Heart left ventricle (tissue), 16 donors: ENCODE measurements around the gene CHN2. TPM values are rescaled to one million over a fixed set of nuclear protein-coding genes. Genes with fewer than 3 reads are reported as not detected.

Experiments used
- ATAC-seq, 4 donors: fragments of 200-7000 bp; cut with Tn5 transposase; one replicate each; pipeline ENCODE4 v1.9.1; 2020 to 2022; ENCODE audit warnings: moderate library complexity in 4 of 4, mild to moderate bottlenecking in 3 of 4, moderate number of reproducible peaks in 1 of 4
- DNase-seq, 5 donors: peaks; one replicate each; pipeline ENCODE4 v3.0.0-alpha.2; 2020
- H3K27ac ChIP-seq, 12 donors: fragments of 200-600 bp; sonication (generic) in 4 of 12; one replicate each; pipeline versions ENCODE4 v1.5.0 to v1.8.0; 2016 to 2022; ENCODE audit warnings: mild to moderate bottlenecking in 2 of 12
- H3K27me3 ChIP-seq, 9 donors: fragments of 200-600 bp; sonication (generic) in 2 of 9; one replicate each; pipeline versions ENCODE4 v1.5.1 to v1.8.0; 2016 to 2022; ENCODE audit warnings: mild to moderate bottlenecking in 3 of 9
- H3K36me3 ChIP-seq, 9 donors: fragments of 200-600 bp; sonication (generic) in 2 of 9; one replicate each; pipeline versions ENCODE4 v1.5.0 to v1.8.0; 2018 to 2022; ENCODE audit warnings: mild to moderate bottlenecking in 2 of 9
- H3K4me1 ChIP-seq, 12 donors: fragments of 200-600 bp; sonication (generic) in 4 of 12; one replicate each; pipeline versions ENCODE4 v1.5.0 to v1.8.0; 2016 to 2022; ENCODE audit warnings: mild to moderate bottlenecking in 3 of 12
- H3K4me3 ChIP-seq, 12 donors: fragments of 200-600 bp; sonication (generic) in 4 of 12; one replicate each; pipeline versions ENCODE4 v1.5.0 to v1.8.0; 2017 to 2022; ENCODE audit warnings: mild to moderate bottlenecking in 9 of 12, moderate library complexity in 4 of 12
- H3K9me3 ChIP-seq, 12 donors: fragments of 200-600 bp; sonication (generic) in 4 of 12; one replicate each; pipeline versions ENCODE4 v1.5.0 to v1.8.0; 2016 to 2022; ENCODE audit warnings: mild to moderate bottlenecking in 1 of 12
- CTCF ChIP-seq, 12 donors: fragments of 200-600 bp; sonication (generic) in 4 of 12; IDR thresholded peaks; one replicate each; pipeline versions ENCODE4 v1.5.0 to v1.8.0; 2018 to 2022; ENCODE audit warnings: antibody characterized with exemption in 12 of 12, mild to moderate bottlenecking in 5 of 12
- POLR2A ChIP-seq, 2 donors: fragments of 450-650 bp; IDR thresholded peaks; one replicate each; pipeline ENCODE4 v1.6.1; 2017; ENCODE audit warnings: antibody characterized with exemption in 2 of 2, mild to moderate bottlenecking in 2 of 2, moderate library complexity in 2 of 2
- WGBS, 4 donors: extraction: QIAGEN DNeasy Blood & Tissue Kit in 2 of 4; methylation state at CpG; one replicate each; pipeline versions ENCODE4 v1.1.5 to v1.1.7; 2013 to 2018; 5-methylcytosine and 5-hydroxymethylcytosine counted together
- intact Hi-C, 10 donors: fragments of 100-400 bp; cut with DNase I; formaldehyde crosslinking; loops; one replicate each; pipeline versions ENCODE4 v1.11.1 to v1.14.2; 2022
- polyA plus RNA-seq, 2 donors: library from polyadenylated mRNA; stranded (reverse); fragments of 200-250 nt; gene quantifications; one replicate each; pipeline ENCODE4 v1.2.3, GENCODE V29; 2013
- total RNA-seq, 9 donors: library from RNA; depleted of rRNA in 2 of 9; stranded (reverse); fragments of >200 nt in 2 of 9; fragmentation: NEBNext Ultra II Directional in 3 of 9; extraction: Animal tissue kit (Norgen Biotek cat#: 25700) in 3 of 9; gene quantifications; one replicate each; pipeline versions ENCODE4 v1.1.0 to v1.2.4, GENCODE V29; 2016 to 2023
- donor health status: ischemic (EF 13 %, LVEDD 7.1; RV severe dilation, severe dysfunction).
- donor health status: healthy with polysubstance abuse.
- donor health status: DM: no; HTN: yes; CAD: no.
- donor health status: DM: no; HTN: no; CAD: no.
- donor health status: ischemic (EF 25% LVEDD 6.9; RV normal size, moderate dysfunction).
- donor health status: ischemic (EF 25% LVEDD 5.7; RV mildly dilated, moderate dysfunction).
- donor health status: healthy.
- donor health status: DM: yes; HTN: yes; CAD: no.
- donor health status: ischemic (EF 35%, LVEDD 5.7; RV mildly dilated, moderate dysfunction).
- donor health status: nonischemic (EF 11% LVEDD 7.7; RV severe dilation, severe dysfunction).
- donor health status: DM: yes; HTN: yes; CAD: no.
- donor health status: PGD.
- donor health status: ischemic (EF 29% LVEDD 5.4; RV normal size, mild dysfunction).
- donor health status: nonischemic (EF 23%, LVEDD 6.1; RV moderate dilation, normal function).

Gene CHN2
- total and polyA plus RNA-seq, 11 donors: 11.2 to 54.4 (median 33.6) TPM

GRCh38 chr7:29170781-29171180 lies 23.8 kb upstream of the CHN2 start:
- no peak for ATAC-seq
- TF ChIP-seq POLR2A (IDR thresholded peaks at IDR 0.05) (no peak), CTCF (IDR thresholded peaks at IDR 0.05) (no peak)
- H3K4me3 ChIP-seq: no peak overlapping the region
- DNase-seq: no peak
- intact Hi-C loops: no loop called here
- H3K27ac ChIP-seq: no peak overlapping the region
- H3K4me1 ChIP-seq: peaks cover 0 to 20% (median 0%) of the 10 kb centered on the region in 12 donors
- no peaks in the 10 kb centered on the region for H3K27me3 ChIP-seq
- peaks cover 0 to 5% (median 0%) of the 10 kb centered on the region in 9 donors for H3K36me3 ChIP-seq
- H3K9me3 ChIP-seq: peaks cover 0 to 5% (median 0%) of the 10 kb centered on the region in 12 donors
- WGBS, 4 donors: 61 to 75% (median 70%) methylated on average over 7 of the region's 7 CpGs

- DNase-seq: no peak
- H3K36me3 ChIP-seq: peaks cover 0 to 5% (median 0%) of the 10 kb centered on the region in 9 donors
- no peak overlapping the region for H3K27ac ChIP-seq
- no peak overlapping the region for H3K4me3 ChIP-seq
- no peaks in the 10 kb centered on the region for H3K27me3 ChIP-seq
- H3K4me1 ChIP-seq: peaks cover 0 to 16% (median 4%) of the 10 kb centered on the region in 12 donors
- 78 to 85% (median 81%) methylated on average over 3 of the region's 3 CpGs for WGBS, 4 donors
- H3K9me3 ChIP-seq: no peaks in the 10 kb centered on the region
- no peak for TF ChIP-seq POLR2A (IDR thresholded peaks at IDR 0.05)
- no peak for TF ChIP-seq CTCF (IDR thresholded peaks at IDR 0.05)
- ATAC-seq: no peak
- intact Hi-C loops: no loop called here
These were observed 21.1 kb upstream of the CHN2 start for GRCh38 chr7:29173458-29173857.

GRCh38 chr7:29177963-29178600 lies 16.5 kb upstream of the CHN2 start:
- intact Hi-C loops: no loop called here
- Histone ChIP-seq H3K4me1 (peaks cover 0 to 12% (median 2%) of the 10 kb centered on the region in 12 donors), H3K36me3 (no peaks in the 10 kb centered on the region), H3K4me3 (no peak overlapping the region), H3K9me3 (no peaks in the 10 kb centered on the region), H3K27ac (peak overlapping the region in 4 of 12 donors; percentile 18 to 75 (median 42)), H3K27me3 (no peaks in the 10 kb centered on the region)
- DNase-seq (peak in 4 of 5 donors; percentile 57 to 64 (median 64)), ATAC-seq (peak; percentile 85 to 97 (median 90))
- TF ChIP-seq POLR2A (IDR thresholded peaks at IDR 0.05) (no peak), CTCF (IDR thresholded peaks at IDR 0.05) (no peak)
- 35 to 56% (median 45%) methylated on average over 9 of the region's 9 CpGs for WGBS, 4 donors

GRCh38 chr7:29179115-29179514 lies 15.5 kb upstream of the CHN2 start:
- no peak for ATAC-seq
- TF ChIP-seq CTCF (IDR thresholded peaks at IDR 0.05) (no peak), POLR2A (IDR thresholded peaks at IDR 0.05) (no peak)
- WGBS, 4 donors: 63 to 95% (median 92%) methylated on average over 1 of the region's 1 CpG; no CpG with 5 or more reads in 1 of the 4 donors
- Histone ChIP-seq H3K4me3 (no peak overlapping the region), H3K27me3 (no peaks in the 10 kb centered on the region), H3K27ac (peak overlapping the region in 1 of 12 donors; percentile 75), H3K4me1 (peaks cover 0 to 11% (median 0%) of the 10 kb centered on the region in 12 donors), H3K36me3 (no peaks in the 10 kb centered on the region), H3K9me3 (no peaks in the 10 kb centered on the region)
- intact Hi-C loops: no loop called here
- DNase-seq: no peak
